A172 (cell line): ENCODE measurements around the gene RPS27. TPM values are rescaled to one million over a fixed set of nuclear protein-coding genes. Genes with fewer than 3 reads are reported as not detected.
A peak's percentile ranks its signal among the peaks of the same experiment; 100 is the strongest.

Experiments
- DNase-seq: peaks from one replicate; pipeline ENCODE4 v3.0.0-alpha.2; 2015; ENCODE audit warnings: low spot score
- total RNA-seq: library from RNA; depleted of rRNA; stranded (reverse); fragments of >200 nt; shearing (Covaris generic); gene quantifications from 2 replicates; pipeline ENCODE4 v1.2.3, GENCODE V29; 2014; rRNA removed

Gene RPS27
- total RNA-seq, result 2,058 and 2,461 TPM in 2 replicates

- peak; percentile 99 for DNase-seq
These were observed at the start of gene RPS27 for GRCh38 chr1:153990468-153991150. TSS of gene RPS27 (plus strand) at chr1:153990762. CDS start at chr1:153990797, 35 bp downstream.

- no peak for DNase-seq
These were observed 48.5 kb upstream of the RPS27 start for GRCh38 chr1:153941826-153942725.

GRCh38 chr1:153942766-153943549 lies 47.6 kb upstream of the RPS27 start:
- DNase-seq, result no peak

GRCh38 chr1:153944005-153944826 lies 46.3 kb upstream of the RPS27 start:
- DNase-seq, result no peak

GRCh38 chr1:153944827-153945117 lies 45.8 kb upstream of the RPS27 start:
- no peak for DNase-seq

- no peak for DNase-seq
These were observed 45.3 kb upstream of the RPS27 start for GRCh38 chr1:153945131-153945794.

- peak; percentile 60 for DNase-seq
These were observed 44.6 kb upstream of the RPS27 start for GRCh38 chr1:153945795-153946621.

GRCh38 chr1:153946622-153947241 lies 43.8 kb upstream of the RPS27 start, which contains the start of gene DENND4B:
TSS of gene DENND4B (minus strand) at chr1:153946718. CDS start at chr1:153944374, 2,344 bp downstream.
- peak; percentile 70 for DNase-seq

- no peak for DNase-seq
These were observed 39.4 kb upstream of the RPS27 start for GRCh38 chr1:153951183-153951582.

GRCh38 chr1:153951801-153952200 lies 38.8 kb upstream of the RPS27 start:
- no peak for DNase-seq

GRCh38 chr1:153953859-153954365 lies 36.6 kb upstream of the RPS27 start:
- DNase-seq, result no peak

GRCh38 chr1:153954826-153955225 lies 35.7 kb upstream of the RPS27 start:
- DNase-seq, result no peak

- no peak for DNase-seq
These were observed 33.4 kb upstream of the RPS27 start for GRCh38 chr1:153956997-153957715.

GRCh38 chr1:153957744-153958110 lies 32.8 kb upstream of the RPS27 start:
- DNase-seq, result peak; percentile 26

- peak; percentile 98 for DNase-seq
These were observed 32.2 kb upstream of the RPS27 start, which contains the start of gene CRTC2 for GRCh38 chr1:153958111-153958960. TSS of gene CRTC2 (minus strand) at chr1:153958612. CDS start at chr1:153958497, 115 bp downstream.

- DNase-seq, result no peak
These were observed 31.7 kb upstream of the RPS27 start for GRCh38 chr1:153958961-153959260.

GRCh38 chr1:153959454-153959853 lies 31.1 kb upstream of the RPS27 start:
- no peak for DNase-seq

GRCh38 chr1:153960206-153960605 lies 30.4 kb upstream of the RPS27 start:
- DNase-seq, result no peak
